ENCODE measurements around the gene PDGFD.

The PDGFD gene

GRCh38 chr11:104164028-104164520 lies at the start of gene PDGFD:
TSS of gene PDGFD (minus strand) at chr11:104164147.
- no peak for DNase-seq (ENCODE audit: low read depth)

GRCh38 chr11:104206936-104207335 lies 43.0 kb upstream of the PDGFD start:
- DNase-seq (ENCODE audit: low read depth), result no peak

GRCh38 chr11:104205838-104206237 lies 41.9 kb upstream of the PDGFD start:
- no peak for DNase-seq (ENCODE audit: low read depth)

DNA sequence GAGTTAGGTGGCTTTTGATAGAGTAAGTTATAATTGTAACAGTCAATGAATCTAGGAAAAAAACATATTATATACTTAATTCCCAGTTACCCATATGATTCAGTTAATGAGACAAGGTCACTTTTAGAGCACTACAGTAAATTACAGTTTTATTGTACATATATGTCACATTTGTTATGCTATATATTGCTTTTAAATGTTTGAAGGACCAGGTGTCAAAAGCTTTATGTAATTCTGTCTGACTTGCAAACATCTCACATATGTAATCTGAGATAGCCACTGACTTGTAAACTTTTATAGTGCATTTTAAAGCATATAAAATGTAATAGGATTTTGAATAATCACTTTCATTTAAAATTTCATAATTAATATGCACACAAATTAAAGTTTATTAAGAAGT lies 36.7 kb upstream of the PDGFD start:
- DNase-seq (ENCODE audit: low read depth), result no peak

DNA sequence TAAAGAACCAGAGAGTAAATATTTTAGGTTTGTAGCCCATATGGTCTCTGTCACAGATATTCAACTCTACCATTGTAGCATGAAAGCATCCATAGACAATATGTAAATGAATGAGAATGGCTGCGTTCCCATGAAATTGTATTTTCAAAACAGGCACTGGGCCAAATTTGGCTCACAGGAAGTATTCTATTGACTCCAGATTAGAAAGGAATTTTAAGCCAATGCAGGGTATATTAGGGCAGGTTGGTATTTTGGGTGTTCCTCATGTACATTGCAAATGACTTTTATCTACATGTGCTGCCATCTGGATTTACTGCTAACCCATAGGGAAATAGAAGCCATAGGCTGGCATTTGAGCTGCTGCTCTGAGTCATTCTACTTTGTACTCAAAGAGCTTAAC lies 35.1 kb upstream of the PDGFD start:
- DNase-seq (ENCODE audit: low read depth), result no peak

- no peak for DNase-seq (ENCODE audit: low read depth)
Observed at GRCh38 chr11:104198576-104198975, 34.6 kb upstream of the PDGFD start.

DNA sequence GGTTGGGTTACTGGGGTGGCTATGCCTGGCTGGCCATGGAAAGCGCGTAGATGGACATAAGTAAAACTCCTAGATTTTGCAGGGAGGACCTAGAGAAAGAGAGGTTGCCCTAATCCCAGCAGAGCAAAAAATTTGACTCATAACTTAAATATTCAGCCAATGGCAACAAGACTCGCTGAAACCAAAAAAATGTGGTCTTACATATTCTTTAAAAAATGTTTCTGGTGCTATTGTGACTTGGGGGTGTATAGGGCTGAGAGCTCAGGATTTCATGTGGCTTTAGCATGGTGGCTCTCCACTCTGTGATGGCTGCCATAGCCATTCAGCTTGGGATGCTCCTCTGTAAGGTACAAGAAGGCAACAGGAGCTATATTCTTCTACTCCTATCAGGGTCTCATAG lies 27.2 kb upstream of the PDGFD start:
- no peak for DNase-seq (ENCODE audit: low read depth)

- no peak for DNase-seq (ENCODE audit: low read depth)
Observed at GRCh38 chr11:104183593-104183992, 19.6 kb upstream of the PDGFD start.

GRCh38 chr11:104175769-104176168 lies 11.8 kb upstream of the PDGFD start:
- no peak for DNase-seq (ENCODE audit: low read depth)

DNA sequence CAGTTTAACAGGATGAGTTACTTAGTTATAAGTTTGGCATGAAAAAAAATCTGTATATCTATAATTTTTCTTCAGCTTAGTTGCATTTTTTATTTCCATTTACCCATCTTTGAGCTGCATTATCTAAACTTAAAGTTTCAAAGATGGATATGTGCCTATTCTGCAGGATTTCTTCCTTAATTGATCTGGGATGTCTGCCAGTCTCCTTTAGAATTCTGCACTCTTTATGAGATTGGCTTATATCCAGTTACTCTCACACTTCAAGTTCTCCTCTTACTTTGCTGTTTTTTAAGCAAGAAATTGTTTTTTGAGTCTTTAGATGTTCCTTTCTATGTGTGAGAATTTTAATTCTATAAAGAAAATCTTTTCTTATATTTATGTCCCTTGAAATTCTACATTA lies 5.1 kb upstream of the PDGFD start:
- DNase-seq (ENCODE audit: low read depth), result no peak

DNA sequence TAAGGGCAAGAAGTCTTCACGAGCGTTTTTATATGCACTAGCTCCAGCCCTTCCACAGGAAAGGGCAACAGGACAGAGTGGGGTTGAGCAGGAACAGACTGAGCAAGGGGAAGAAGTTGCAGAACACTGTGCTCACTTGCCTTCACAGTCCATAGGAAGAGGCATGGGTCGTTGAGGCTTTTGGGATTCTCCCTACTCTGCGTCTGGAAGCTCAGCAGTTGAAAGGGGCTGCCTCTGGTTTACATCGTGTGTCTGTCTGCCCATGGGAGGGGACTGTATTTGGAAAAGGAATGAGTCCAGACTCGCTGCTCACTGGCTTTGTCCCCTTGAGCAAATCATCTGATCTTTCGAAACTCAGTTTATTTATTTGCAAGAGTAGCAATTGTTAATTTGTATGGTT lies 1.1 kb upstream of the PDGFD start:
- DNase-seq (ENCODE audit: low read depth), result no peak

- no peak for DNase-seq (ENCODE audit: low read depth)
Observed at GRCh38 chr11:104163100-104164027, 583 bp downstream of the PDGFD start.

DNA sequence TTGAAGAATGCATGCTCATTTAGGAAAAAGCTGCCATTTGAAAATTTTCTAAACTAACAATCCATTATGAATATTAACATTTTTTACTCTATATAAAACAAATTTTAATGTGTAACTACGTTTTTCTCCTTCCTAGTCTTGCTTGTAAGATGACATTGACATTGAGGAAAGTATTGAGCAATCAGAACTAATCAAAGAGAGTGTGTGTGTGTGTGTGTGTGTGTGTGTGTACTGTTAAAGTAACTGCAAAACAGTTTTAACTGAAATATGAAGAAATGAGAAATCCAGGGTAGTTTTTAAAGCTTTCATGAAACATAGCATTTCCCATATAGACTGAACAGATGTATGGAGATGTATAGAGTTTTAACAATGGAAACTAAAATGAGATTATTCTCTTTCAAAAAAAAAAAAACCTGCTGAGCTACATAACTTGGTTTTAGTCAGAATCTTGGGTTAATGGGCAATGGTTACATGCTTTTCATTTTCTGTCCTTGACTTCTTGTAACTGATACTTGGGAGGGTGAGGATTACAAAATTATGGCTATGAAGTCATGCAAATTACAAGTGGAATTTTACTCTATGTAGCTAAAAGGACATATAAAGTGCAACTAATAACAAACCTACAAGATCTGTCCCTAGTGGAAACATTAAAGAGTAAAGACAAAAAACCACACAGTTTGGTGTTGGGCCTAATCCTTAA lies 2.0 kb downstream of the PDGFD start:
- no peak for DNase-seq (ENCODE audit: low read depth)

- DNase-seq (ENCODE audit: low read depth), result no peak
Observed at GRCh38 chr11:104159356-104159755, 4.6 kb downstream of the PDGFD start.

DNA sequence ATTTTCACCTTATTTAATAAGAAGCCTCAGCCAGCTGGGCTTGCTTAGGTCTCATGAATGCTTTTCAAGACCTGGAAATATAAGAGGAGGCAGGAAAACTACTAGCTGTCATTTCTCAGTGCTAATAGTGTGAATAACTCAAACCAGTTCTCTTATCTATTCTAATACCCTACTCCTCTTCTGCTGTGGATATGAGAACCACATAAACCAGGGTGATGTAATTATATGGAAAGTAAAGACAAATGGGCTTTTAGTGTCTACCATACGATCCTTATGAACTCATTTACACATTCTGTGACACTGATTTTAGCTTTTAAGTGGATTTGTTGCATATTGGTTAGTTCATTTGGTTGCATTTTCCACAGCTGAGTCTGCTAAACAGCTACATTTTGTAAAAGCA lies 8.6 kb downstream of the PDGFD start:
- no peak for DNase-seq (ENCODE audit: low read depth)

DNA sequence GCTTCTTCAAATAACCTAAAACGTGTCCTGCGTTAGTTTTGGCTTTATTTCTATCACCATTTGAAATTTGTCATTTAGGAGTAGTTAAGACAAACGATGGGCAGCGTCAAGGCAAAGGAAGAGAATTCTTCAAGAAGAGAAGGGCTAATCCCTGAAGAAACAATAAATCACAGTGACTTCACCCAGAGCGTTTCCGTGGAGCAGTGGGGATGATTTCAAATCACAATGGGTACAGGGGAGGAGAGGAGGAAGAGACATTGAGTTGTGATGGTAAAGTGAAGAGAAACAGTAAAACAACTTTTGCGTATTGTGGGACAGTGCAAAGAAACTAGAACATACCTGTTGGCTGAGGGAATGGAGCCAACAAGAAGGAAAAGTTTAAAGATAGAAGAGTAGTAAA lies 9.7 kb downstream of the PDGFD start:
- no peak for DNase-seq (ENCODE audit: low read depth)

DNA sequence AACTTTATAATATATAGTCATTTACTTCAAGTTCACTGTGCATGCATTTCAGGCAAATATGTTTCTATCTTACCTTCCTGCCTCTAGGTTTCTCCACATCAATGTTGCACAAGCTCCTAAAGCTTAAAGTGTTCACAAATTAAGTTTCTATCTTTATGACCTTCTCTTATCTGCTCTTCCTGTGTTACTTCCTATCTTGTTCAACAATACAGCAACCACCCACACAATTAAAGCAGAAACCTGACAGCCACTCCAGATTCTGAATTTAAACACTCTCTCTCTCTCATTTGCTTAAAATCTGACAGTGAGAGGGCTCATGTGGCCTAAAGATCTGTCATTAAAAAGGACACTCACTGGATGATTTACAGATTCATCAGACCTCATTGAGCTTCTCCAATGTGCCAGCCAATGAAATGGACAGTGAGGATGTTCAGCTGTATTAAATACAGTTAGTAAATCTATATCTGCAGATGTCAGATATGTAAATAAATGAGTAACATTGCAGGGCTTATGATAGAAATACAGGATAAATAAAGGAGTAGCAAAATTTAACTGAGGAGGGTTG lies 10.9 kb downstream of the PDGFD start:
- no peak for DNase-seq (ENCODE audit: low read depth)

DNA sequence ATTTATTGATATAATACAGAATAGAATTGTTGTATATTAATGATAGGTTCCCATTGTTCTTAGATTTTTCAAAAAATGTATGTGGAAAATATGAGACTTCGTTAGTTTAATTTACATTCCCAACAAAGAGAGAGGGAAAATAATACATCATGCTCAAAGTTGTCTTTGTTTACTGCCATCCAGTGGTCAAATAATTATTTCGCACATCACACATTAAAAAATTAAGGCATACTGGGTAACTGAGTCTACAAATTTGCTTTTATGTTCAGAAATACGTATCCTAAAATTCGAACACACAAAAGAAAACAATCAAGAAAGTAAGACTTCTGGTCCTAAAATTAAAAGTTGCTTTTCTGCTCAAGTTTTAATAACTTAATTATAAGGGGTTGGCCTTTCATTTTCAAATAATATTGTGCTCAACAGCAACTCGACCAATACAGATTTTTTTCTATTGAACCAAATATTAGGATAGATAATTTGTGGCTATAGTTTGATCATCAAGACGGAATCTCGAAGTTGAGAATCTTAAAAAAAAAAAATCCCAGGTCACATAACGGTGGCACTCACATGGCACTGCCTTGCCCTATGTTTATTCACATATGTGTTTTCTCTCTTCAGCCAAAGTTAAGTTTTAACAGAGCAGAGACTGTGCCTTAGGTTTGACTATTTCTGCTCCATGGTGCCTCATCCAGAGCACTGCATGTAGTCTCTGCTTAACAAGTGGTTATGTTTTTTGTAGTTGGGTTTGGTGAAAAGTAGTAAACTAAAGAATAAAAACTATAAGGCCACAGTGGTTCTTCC lies 12.3 kb downstream of the PDGFD start:
- DNase-seq (ENCODE audit: low read depth), result no peak

DNA sequence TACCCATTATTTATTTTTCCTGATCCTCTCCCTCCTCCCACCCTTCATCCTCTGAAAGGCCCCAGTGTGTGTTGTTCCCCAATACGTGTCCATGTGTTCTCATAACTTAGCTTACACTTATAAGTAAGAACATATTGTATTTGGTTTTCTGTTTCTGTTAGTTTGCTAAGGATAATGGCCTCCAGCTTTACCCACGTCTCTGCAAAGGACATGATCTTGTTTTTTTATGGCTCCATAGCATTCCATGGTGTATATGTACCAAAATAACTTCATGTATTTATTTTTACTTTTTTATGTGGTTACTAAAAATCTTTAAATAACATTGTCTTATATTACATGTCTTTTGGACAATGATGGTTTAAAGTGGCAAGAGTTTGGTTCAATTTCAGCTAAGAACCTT lies 15.2 kb downstream of the PDGFD start:
- DNase-seq (ENCODE audit: low read depth), result no peak

DNA sequence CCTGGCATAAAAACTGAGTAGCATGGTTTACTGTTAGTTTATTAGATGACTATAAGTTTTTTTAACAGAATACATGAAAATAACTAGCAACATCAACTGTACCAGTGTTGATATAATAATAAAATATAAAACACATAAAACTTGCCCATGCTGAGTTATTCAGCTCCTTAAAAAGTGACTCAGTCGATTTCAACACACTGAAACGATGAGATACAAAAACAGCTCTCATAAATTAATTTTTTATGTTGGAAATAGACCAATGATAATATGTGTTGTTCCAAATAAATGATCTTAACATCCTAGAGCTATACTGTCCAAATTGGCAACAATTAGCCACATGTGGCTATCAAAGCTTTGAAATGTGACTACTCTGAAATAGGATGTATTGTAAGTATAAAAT lies 15.9 kb downstream of the PDGFD start:
- DNase-seq (ENCODE audit: low read depth), result no peak

GRCh38 chr11:104146943-104147342 lies 17.0 kb downstream of the PDGFD start:
- DNase-seq (ENCODE audit: low read depth), result no peak

GRCh38 chr11:104146421-104146820 lies 17.5 kb downstream of the PDGFD start:
- no peak for DNase-seq (ENCODE audit: low read depth)
